ENCODE results near the gene SNURF. TPM values are rescaled to one million over a fixed set of nuclear protein-coding genes. Genes with fewer than 3 reads are reported as not detected.

Gene SNURF
- total RNA-seq, 1 experiment from 2014 or later, result 32.4 TPM

GRCh38 chr15:24945711-24946110 lies 9.1 kb upstream of the SNURF start:
- Histone ChIP-seq H3K9me3 (0 out of 2 replicates have a peak, but pooled peaks cover 2% of the 10 kb centered on the region), H3K36me3 (ENCODE audit: control insufficient read depth, insufficient read depth, low read length) (no peaks in the 10 kb centered on the region), H3K27me3 (replicated peaks; ENCODE audit: control insufficient read depth, insufficient read depth, low read length) (no peaks in the 10 kb centered on the region), H3K4me3 (ENCODE audit: low read depth, low read length) (no peak overlapping the region), H3K4me1 (no peaks in the 10 kb centered on the region)
- no peak for DNase-seq
- H3K9me3 Mint-ChIP-seq (ENCODE audit: unreplicated experiment), result no peaks in the 10 kb centered on the region
- no peaks in the 10 kb centered on the region for H3K27me3 Mint-ChIP-seq (ENCODE audit: insufficient read depth, unreplicated experiment)
- no peak for TF ChIP-seq CTCF (IDR thresholded peaks at IDR 0.05; ENCODE audit: insufficient read depth in 1 of 2, low read depth in 1 of 2, low read length in 1 of 2, severe bottlenecking in 1 of 2, unreplicated experiment in 1 of 2)
- no peak overlapping the region for H3K27ac Mint-ChIP-seq (ENCODE audit: unreplicated experiment)
- CTCF ChIA-PET, result no interaction called here
- POLR2A ChIA-PET, result no interaction called here
- no peaks in the 10 kb centered on the region for H3K4me1 Mint-ChIP-seq (ENCODE audit: low read depth, unreplicated experiment)
- H3K36me3 Mint-ChIP-seq (ENCODE audit: insufficient read depth, unreplicated experiment), result no peaks in the 10 kb centered on the region
- BruUV-seq (replicated peaks), result no TSS peak
- no peak overlapping the region for H3K4me3 Mint-ChIP-seq (ENCODE audit: unreplicated experiment)
- intact Hi-C loops (cut with micrococcal nuclease; ENCODE audit: unreplicated experiment), result no loop called here

GRCh38 chr15:24948495-24948894 lies 6.3 kb upstream of the SNURF start:
- H3K9me3 ChIP-seq, result 0 out of 2 replicates have a peak, but pooled peaks cover 2% of the 10 kb centered on the region
- Mint-ChIP-seq H3K9me3 (ENCODE audit: unreplicated experiment) (no peaks in the 10 kb centered on the region), H3K27me3 (ENCODE audit: insufficient read depth, unreplicated experiment) (no peaks in the 10 kb centered on the region), H3K4me3 (ENCODE audit: unreplicated experiment) (no peak overlapping the region), H3K36me3 (ENCODE audit: insufficient read depth, unreplicated experiment) (peaks cover 4% of the 10 kb centered on the region), H3K4me1 (ENCODE audit: low read depth, unreplicated experiment) (no peaks in the 10 kb centered on the region), H3K27ac (ENCODE audit: unreplicated experiment) (no peak overlapping the region)
- POLR2A ChIA-PET, result no interaction called here
- H3K4me1 ChIP-seq, result no peaks in the 10 kb centered on the region
- H3K27me3 ChIP-seq (replicated peaks; ENCODE audit: control insufficient read depth, insufficient read depth, low read length), result no peaks in the 10 kb centered on the region
- TF ChIP-seq CTCF (IDR thresholded peaks at IDR 0.05; ENCODE audit: insufficient read depth in 1 of 2, low read depth in 1 of 2, low read length in 1 of 2, severe bottlenecking in 1 of 2, unreplicated experiment in 1 of 2), result no peak
- no peaks in the 10 kb centered on the region for H3K36me3 ChIP-seq (ENCODE audit: control insufficient read depth, insufficient read depth, low read length)
- intact Hi-C loops (cut with micrococcal nuclease; ENCODE audit: unreplicated experiment), result no loop called here
- CTCF ChIA-PET, result no interaction called here
- no peak for DNase-seq
- no peak overlapping the region for H3K4me3 ChIP-seq (ENCODE audit: low read depth, low read length)
- no TSS peak for BruUV-seq (replicated peaks)

- H3K4me3 Mint-ChIP-seq (ENCODE audit: unreplicated experiment), result peak overlapping the region; percentile 80
- Histone ChIP-seq H3K4me3 (ENCODE audit: low read depth, low read length) (peak overlapping the region; percentile 86), H3K36me3 (ENCODE audit: control insufficient read depth, insufficient read depth, low read length) (no peaks in the 10 kb centered on the region), H3K27me3 (replicated peaks; ENCODE audit: control insufficient read depth, insufficient read depth, low read length) (no peaks in the 10 kb centered on the region), H3K4me1 (peaks cover 7% of the 10 kb centered on the region), H3K9me3 (no peaks in the 10 kb centered on the region)
- no peaks in the 10 kb centered on the region for H3K27me3 Mint-ChIP-seq (ENCODE audit: insufficient read depth, unreplicated experiment)
- H3K27ac Mint-ChIP-seq (ENCODE audit: unreplicated experiment), result peak overlapping the region; percentile 95
- DNase-seq, result no peak
- ChIA-PET POLR2A (interaction anchor here (0.5 to 1.0 kb wide), 7 partner anchors 17 to 1956 kb away, joined by 3 to 15 read pairs (median 3); no protein-coding TSS in a partner anchor), CTCF (no interaction called here)
- no peak for TF ChIP-seq CTCF (IDR thresholded peaks at IDR 0.05; ENCODE audit: insufficient read depth in 1 of 2, low read depth in 1 of 2, low read length in 1 of 2, severe bottlenecking in 1 of 2, unreplicated experiment in 1 of 2)
- H3K36me3 Mint-ChIP-seq (ENCODE audit: insufficient read depth, unreplicated experiment), result peaks cover 18% of the 10 kb centered on the region
- H3K9me3 Mint-ChIP-seq (ENCODE audit: unreplicated experiment), result no peaks in the 10 kb centered on the region
- intact Hi-C loops (cut with micrococcal nuclease; ENCODE audit: unreplicated experiment), result loop anchor here (5.0 kb wide), 1 partner anchor 482 kb away; the partner anchor contains the start of gene UBE3A
- H3K4me1 Mint-ChIP-seq (ENCODE audit: low read depth, unreplicated experiment), result no peaks in the 10 kb centered on the region
- no TSS peak for BruUV-seq (replicated peaks)
These were observed 739 bp downstream of the SNURF start for GRCh38 chr15:24955531-24955921.
